AG08396 (cell line): ENCODE data around the gene RNF7.
A peak's percentile ranks its signal among the peaks of the same experiment; 100 is the strongest.
"Not testable (repeated sequence)": the region's sequence is repeated elsewhere in the genome, so short reads cannot be mapped to it uniquely, and the experiment has no call there.

Experiments
- DNase-seq: peaks from one replicate; pipeline ENCODE4 v3.0.0; 2012; ENCODE audit warnings: low spot score, mixed read lengths

The RNF7 gene

DNA sequence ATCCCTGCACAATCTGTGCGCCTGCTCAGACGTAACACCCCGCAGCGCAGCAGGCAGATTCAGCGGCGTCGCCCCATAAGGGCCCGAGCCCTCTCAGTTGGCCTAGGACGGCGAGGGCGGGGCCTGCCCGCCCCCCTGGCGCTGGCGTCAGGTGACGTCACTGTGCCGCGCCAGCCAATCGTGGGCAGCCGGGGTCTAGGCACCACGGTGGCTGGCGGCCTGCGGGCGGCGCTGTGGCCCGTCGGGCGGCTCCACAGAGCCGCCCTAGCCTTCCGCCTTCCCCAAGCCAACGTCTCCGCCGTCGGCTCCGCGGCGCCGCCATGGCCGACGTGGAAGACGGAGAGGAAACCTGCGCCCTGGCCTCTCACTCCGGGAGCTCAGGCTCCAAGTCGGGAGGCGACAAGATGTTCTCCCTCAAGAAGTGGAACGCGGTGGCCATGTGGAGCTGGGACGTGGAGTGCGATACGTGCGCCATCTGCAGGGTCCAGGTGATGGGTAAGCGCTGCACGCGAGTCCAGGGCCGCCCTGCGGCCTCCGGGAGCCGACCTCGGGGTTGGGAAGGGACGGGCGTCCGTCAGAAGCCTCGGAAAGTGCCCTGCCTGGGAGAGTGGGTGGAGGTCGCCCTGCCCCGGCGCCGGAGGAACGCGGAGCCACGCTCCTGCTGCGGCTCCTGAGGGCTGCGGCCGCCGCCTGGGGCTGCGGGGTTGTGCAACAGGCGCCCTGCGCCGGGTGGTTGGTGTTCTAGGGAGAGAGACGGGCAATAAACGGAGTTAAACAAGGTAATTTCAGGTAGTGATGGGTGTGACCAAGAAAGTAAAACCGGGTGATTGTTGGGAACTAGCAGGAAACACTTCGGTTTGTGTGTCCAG, at the start of gene RNF7:
Gene RNF7 (plus strand): TSS at position 277 of the 869 bp plus-strand sequence. CDS start 44 bp downstream, at position 321.
- DNase-seq: peak; percentile 97

DNA sequence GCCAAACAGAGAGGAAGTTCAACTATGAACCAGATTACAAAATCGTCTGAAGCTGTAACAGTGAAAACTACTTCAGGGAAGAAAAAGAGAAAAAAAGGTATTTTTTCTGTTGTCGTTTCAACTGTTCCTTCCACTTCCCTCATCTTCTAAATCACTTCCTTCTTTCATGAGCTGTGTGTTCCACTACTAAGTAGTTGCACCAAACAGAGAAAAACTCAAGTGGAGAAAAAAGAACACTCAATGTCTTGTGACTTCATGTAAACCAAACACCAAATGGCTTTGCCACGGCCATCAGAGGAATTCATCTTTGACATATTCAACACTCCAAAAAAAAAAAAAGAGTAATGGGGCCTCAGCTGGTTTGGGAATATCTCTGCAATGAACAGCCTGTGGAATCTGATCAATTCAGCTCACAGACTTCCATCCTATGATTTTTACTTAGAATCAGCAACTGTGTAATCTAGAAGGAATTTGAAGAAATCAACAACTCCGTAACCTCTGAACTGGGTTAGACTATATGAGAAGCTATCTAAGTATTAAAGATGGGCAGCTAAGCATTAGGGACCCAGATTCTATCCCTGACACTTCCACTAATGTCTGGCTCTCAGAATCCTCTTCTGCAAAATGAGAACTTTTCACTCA, 47.5 kb upstream of the RNF7 start:
- no peak for DNase-seq

- DNase-seq: not testable (repeated sequence)
Measured at GRCh38 chr3:141691471-141691870, 46.6 kb upstream of the RNF7 start.

DNA sequence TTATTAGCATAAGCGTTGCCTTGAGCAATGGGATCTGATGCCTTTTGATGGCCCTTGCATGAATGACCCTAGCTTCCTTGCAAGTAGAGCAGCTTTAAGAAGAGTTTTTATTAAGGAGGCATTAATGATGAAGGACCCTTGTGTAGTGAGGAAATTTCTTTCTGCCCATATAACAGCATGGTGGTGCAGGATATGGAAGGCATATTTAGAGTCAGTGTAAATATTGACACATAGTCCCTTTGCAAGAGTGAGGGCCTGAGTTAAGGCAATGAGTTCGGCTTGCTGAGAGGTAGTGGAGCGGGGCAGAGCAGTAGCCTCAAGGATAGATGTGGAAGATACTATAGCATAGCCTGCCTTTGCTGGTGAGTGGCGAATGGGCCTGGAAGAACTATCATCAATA, 45.1 kb upstream of the RNF7 start:
- not testable (repeated sequence) for DNase-seq

DNA sequence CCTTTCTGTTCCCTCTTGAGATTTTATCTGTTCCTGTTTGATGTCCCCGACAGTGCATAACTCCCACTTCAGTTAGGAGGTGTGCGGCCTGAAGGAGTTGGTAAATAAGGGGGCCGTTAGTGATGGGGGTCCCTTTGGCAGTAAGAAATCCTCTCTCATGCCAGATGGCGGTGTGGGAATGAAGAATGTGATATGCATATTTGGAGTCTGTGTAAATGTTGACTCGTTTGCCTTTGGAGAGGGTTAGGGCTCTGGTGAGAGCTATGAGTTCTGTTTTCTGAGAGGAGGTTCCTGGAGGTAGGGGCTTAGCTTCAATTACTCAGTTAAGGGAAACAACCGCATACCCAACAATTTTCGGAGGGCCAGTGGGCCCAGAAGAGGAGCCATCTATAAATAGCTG, 38.8 kb upstream of the RNF7 start:
- no peak for DNase-seq

DNA sequence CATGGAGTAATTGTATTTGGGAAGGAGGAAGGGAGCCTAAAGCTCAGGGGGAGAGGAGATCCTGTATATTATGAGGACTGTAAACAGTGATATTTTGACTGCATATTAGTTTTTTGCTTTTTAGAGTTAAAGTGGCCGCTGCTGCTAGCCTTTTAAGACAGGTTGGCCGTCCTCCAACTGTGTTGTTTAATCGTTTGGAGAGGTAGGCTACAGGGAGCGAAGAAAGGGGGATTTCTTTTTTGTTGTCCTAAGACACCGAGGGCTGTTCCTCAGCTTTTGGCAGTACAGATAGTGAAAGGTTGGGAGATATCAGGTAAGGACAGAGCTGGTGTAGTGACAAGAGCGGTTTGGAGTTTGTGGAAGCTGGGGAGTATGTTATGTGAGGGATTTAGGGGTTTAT, 38.2 kb upstream of the RNF7 start:
- no peak for DNase-seq

DNA sequence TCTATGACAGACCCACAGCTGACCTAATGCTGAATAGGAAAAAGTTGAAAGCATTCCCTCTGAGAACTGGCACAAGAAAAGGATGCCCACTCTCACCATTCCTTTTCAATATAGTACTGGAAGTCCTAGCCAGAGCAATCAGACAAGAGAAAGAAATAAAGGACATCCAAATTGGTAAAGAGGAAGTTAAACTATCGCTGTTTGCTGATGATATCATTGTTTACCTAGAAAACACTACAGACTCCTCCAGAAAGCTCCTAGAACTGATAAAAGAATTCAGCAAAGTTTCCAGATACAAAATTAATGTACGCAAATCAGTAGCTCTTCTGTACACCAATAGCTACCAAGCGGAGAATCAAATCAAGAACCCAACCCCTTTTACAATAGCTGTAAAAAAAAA, 34.7 kb upstream of the RNF7 start:
- not testable (repeated sequence) for DNase-seq

- no peak for DNase-seq
Measured at GRCh38 chr3:141707741-141708203, 30.3 kb upstream of the RNF7 start.

DNA sequence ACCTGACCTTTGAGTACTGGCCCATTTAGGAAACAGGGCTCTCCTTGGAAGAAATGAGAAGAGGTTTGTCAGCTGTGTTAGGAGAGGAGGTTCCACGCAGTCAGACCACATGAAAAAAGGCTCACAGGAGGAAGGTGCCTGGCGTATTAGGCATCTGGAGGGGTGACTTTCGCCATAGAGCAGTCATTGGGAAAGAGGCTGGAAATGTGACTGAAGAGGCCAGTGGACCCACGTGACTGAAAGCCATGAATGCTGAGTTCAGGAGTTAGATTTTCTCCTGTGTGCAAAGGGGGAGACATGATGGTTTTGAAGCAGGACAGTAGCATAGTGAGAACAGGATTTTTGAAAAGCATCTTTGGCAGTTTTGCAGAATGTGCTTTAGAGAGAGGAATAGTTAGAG, 29.7 kb upstream of the RNF7 start:
- no peak for DNase-seq

DNA sequence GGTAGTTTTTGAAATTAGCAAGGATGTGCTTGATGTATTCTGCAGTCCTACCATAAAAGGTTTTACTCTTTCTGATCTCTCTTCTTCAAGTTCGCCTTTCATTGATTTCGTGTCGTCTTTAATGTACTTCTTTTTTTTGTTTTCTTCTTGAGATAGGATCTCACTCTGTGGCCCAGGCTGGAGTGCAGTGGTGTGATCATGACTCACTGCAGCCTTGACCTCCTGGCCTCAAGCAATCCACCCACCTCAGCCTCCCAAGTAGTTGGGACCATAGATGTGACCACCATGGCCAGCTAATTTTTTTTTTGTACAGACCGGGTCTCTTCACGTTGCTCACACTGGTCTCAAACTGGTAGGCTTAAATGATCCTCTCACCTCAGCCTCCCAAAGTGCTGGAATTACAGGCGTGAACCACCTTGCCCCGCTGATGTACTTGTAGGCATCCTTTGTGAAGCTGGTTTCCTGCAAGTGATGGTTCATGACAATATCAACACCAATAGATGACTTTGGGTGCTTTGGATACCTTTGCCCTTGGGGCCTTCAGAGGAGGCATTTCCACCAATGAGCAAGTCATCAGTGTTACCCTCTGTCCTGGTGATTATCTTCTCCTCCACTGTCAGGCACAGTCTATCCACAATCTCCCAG, 28.9 kb upstream of the RNF7 start:
- no peak for DNase-seq

GRCh38 chr3:141710121-141710520, 28.0 kb upstream of the RNF7 start:
- no peak for DNase-seq

DNA sequence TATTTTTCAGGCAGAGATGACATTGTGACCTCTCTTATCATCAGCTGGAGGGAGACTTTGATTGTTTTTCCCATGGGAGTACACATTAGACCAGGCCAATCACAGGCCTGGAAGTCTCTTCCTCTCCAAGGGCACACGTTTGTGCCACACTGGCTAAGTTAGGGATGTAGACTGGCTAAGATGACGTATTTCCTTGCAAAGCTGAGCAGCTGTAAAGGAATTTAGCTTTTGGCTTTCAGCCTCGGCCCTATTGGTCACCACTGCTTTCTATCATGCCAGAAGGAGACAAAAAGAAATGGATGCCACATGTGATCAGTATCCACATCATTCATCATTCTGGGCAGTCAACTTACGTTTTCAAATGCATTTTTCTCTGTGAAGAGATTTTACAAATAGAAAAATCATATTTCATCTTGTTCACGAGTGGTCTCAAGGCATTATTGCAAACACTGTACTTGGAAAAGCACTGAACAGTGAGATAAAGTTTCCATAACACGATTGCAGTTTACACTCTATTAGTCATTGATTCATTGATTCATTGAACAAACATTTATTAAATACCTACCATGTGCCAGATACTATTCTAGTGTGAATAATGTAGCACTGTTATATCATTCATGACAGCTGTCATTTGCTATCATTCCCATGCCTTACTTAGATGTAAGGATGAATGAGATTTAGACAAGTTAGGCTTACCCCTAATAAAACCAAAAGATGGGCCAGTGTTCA, 27.0 kb upstream of the RNF7 start:
- DNase-seq: peak; percentile 79

DNA sequence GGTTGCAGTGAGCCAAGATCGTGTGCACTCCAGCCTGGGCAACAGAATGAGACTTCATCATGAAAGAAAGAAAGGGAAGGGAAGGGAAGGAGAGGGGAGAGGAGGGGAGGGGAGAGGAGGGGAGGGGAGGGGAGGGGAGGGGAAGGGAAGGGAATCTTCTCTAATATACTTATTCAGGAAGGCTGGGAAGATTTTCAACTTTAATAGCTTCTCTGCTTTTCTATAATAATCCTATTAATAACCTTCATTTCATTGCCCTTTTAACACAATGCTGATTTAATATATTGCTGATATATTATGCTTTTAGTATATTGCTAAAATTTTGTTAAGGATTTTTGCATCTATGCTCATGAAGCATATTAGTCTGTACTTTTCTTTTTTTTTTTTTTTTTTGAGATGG, 23.4 kb upstream of the RNF7 start:
- DNase-seq: no peak

DNA sequence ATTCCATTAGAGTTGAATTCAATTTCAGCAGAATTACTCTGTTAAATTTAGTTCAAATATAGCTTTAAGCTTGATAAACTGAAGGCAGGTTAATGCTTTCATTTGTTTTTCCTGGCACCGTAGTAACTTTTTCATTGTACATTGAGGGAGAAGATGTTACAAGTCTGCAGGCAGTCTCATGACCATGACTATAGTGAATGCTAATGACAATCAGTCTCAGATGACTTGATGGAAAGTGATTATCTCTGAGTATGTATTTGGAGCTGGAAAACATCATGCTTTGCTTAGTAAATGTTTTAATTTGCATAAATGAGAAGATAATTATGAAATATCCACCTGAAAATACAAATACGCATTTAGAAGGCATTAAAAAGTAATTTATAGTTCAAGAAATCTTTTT, 16.0 kb upstream of the RNF7 start:
- DNase-seq: no peak

DNA sequence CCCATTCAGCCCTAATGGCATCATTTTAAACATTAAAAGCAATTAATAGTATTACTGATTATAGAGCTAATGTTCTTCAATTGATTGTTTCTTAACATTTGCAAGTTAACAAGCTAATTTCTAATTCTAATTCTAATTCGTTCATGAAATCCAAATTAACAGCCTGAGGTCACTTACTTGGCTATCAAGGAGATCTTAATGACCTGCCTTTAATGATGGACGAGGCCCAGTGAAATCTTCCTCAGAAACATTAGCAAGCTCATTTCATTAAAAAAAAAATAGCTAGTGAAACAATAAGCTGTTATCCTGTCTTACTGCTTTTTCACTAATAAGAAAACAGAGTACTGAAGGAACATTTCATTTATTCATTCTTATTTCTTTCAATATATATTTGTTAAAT, 15.4 kb upstream of the RNF7 start:
- DNase-seq: no peak

- DNase-seq: no peak
Measured at GRCh38 chr3:141723255-141723654, 14.8 kb upstream of the RNF7 start.

DNA sequence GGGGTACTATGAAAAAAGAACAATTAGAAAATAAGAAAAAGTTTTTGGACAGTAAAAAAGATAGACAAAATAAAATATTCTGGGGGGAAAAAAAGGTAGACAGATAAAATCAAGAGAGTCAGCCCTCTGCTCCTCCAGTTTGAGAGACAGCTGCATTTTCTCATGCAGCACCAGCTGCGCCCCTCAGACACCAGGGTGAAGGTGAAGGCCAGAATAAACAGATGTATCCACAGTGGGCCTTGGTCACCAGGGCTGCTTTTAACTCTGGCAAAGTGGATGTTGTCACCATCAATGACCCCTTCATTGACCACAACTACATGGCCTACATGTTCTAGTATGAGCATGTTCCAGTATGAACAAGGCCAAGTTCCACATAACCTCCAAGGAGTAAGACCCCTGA, 13.9 kb upstream of the RNF7 start:
- DNase-seq: no peak

GRCh38 chr3:141725036-141725435, 13.1 kb upstream of the RNF7 start:
- DNase-seq: no peak

DNA sequence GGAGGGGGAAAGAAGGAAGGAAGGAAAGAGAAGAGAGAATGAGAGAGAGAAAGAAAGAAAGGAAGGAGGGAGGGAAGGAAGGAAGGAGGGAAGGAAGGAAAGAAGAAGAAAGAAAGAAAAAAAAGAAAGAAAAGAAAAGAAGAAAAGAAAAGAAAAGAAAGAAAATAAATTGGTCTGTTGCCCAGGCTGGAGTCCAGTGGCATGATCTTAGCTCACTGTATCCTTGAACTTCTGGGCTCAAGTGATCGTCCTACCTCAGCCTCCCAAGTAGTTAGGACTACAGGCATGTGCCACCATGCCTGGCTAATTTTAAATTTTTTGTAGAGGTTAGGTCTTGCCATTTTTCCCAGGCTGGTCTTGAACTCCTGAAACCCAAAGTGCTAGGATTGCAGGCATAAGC, 11.6 kb upstream of the RNF7 start:
- no peak for DNase-seq

GRCh38 chr3:141728355-141728892, 9.7 kb upstream of the RNF7 start:
- no peak for DNase-seq

DNA sequence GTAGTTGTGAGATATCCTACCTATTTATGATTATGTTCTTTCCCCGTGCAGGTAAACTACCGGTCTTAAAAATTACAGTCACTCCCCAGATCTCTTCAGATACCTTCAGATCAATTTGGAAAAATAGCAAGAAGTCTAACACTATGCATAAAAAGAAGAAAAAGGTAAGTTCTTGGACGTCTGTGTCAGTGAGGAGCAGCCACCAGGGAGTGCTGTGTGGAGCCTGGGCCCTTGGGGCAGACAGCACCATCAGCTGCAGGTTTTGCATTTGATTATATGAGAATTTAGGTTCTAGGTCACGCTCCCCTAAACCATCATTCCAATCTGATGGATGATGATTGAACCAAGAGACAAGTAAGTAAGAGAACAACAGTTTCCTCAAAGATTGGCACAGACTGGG, 8.9 kb upstream of the RNF7 start:
- no peak for DNase-seq

DNA sequence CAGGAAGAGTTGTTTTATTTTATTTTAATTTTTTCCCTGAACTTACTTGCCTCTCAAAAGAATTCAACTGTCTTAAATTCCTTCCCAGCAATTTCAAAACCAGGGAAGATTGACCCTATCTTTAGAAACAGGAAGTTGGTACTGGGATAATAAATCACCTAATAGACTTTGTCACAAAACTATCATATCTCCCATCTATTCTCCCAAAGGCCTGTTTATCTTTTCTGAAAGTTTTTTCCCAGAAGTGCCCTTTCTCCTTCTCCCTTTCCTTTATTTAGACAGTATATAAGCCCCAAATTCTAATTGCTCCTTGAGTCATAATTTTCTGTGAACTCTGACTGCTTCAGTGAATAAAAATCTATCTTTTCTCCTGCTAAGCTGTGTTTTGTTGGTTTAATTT, 2.9 kb upstream of the RNF7 start:
- no peak for DNase-seq
